OCI-LY7 (cell line): ENCODE data around the gene CGNL1.

Experiments
- CTCF ChIP-seq: fragments of 200-600 bp; sonication (generic); conservative IDR thresholded peaks from 2 replicates; pipeline ENCODE4 v1.5.1; 2014; ENCODE audit warnings: mild to moderate bottlenecking, antibody characterized with exemption, low read length, moderate library complexity, mixed read lengths
- EZH2phosphoT487 ChIP-seq: fragments of 200-600 bp; sonication (generic); IDR thresholded peaks from 2 replicates; pipeline ENCODE4 v1.6.1; 2018; ENCODE audit warnings: low read depth, borderline replicate concordance, mild to moderate bottlenecking, mixed run types, antibody characterized with exemption, low read length, moderate library complexity, mixed read lengths

GRCh38 chr15:57367556-57367955 is 8.7 kb upstream of the CGNL1 start:
- no peak for TF ChIP-seq CTCF
- no peak for TF ChIP-seq EZH2phosphoT487
